Kidney tubule cell (primary cell): ENCODE data around the gene IFI35.
"Not testable (repeated sequence)": the region's sequence is repeated elsewhere in the genome, so short reads cannot be mapped to it uniquely, and the experiment has no call there.

Source experiments
- DNase-seq: peaks from one replicate; pipeline ENCODE4 v3.0.0-alpha.2; 2018; ENCODE audit warnings: low spot score

IFI35 gene

DNA sequence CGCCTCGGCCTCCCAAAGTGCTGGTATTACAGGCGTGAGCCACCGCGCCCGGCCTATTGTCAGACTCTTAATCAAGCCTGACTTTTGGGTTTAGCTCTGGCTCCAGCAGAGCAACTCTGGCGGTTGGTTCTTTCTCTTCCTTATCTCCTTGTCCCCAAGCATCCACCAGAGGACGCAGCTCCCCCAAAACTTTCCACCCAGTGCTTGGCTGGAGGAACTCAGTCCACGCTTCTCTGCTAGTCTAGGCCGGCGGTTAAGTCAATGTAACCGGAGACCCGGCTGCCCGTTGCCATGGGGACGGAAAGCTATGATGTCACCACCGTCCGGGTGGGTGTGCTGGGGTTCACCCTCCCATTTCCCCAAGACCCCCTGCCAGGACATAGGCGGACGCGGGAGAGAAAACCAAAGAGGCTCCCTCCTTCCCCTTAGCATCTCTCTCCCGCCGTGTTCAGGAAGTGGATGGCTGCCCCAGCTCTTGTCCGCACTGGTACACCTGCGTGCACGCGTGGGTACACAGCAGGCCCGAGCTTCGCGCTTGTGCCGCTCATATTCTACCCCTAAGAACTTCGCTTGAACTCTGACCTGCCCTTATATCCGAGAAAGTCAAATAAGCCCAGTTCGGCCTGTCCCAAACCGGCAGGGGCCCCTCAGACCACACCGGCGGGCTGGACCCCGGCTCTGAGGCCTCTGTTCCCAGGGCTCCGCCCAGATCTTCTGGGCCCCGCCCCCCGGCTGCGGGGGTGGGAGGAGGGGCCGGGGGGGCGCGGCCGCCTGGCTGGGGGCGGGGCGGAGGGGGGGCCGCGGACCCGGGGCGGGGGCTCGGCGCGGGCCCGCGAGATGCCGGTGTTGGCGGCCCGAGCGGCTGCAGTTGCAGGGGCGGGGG is 18.1 kb downstream of the IFI35 start, which contains the start of gene RND2:
Gene RND2 (plus strand): TSS at position 825 of the 883 bp plus-strand sequence. CDS start 117 bp downstream, outside the sequence.
- peak; percentile 93 for DNase-seq

DNA sequence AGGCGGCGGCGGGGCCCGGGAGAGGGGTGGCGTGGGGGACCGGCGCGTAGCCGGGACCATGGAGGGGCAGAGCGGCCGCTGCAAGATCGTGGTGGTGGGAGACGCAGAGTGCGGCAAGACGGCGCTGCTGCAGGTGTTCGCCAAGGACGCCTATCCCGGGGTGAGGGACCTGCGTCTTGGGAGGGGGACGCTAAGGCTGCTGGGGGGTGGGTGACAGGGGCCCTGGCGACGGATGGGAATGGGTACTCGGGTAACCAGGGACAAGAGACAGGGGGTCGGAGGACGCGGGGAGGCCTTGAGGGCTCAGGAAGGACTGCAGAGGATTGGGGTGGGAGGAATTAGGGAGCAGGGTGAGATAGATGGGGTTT is 18.7 kb downstream of the IFI35 start:
- DNase-seq = no peak

DNA sequence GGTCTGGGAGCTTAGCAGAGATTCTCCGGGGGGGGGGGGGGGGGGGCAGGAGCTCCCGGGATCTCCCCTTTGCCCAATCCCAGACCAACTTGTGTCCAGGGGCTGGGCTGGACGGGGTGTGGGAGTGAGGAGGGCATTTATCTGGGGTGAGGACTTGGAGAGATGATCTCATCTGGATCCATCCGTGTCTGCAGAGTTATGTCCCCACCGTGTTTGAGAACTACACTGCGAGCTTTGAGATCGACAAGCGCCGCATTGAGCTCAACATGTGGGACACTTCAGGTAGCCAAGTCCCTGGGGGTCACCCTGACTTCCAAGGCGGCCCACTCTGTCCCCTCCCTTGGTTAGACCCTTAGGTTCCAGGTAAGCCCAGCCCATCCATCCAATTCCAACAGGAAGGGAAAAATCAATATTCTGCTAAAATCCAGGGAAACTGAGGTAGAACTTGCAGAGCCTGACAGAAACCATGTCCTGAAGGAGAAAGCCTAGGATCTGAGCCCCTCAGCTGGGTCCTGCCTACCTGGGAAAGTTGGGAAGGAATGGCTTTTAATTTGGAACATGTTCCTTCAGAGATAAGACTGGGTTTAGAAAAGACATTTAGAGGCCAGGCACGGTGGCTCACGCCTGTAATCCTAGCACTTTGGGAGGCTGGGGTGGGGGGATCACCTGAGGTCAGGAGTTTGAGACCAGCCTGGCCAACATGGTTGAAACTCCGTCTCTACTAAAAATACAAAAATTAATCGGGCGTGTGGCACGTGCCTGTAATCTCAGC is 19.4 kb downstream of the IFI35 start:
- no peak for DNase-seq

DNA sequence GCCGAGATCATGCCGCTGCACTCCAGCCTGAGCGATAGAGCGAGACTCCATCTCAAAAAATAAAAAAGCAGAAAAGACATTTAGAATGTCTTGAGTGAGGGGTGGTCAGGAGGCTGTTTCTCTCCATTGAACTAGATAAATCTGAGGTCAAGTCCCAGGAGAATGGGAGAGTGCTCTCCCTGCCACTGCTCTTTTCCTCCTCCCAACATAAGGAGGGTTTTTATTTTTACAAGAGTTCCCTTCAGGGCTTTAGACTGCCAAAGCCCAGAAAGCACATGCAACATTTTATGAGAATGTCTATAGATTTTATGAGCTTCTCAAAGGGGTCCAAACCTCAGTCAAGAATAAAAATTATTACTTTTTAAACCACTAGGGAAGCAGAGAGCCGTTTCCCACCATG is 20.0 kb downstream of the IFI35 start:
- DNase-seq = no peak

DNA sequence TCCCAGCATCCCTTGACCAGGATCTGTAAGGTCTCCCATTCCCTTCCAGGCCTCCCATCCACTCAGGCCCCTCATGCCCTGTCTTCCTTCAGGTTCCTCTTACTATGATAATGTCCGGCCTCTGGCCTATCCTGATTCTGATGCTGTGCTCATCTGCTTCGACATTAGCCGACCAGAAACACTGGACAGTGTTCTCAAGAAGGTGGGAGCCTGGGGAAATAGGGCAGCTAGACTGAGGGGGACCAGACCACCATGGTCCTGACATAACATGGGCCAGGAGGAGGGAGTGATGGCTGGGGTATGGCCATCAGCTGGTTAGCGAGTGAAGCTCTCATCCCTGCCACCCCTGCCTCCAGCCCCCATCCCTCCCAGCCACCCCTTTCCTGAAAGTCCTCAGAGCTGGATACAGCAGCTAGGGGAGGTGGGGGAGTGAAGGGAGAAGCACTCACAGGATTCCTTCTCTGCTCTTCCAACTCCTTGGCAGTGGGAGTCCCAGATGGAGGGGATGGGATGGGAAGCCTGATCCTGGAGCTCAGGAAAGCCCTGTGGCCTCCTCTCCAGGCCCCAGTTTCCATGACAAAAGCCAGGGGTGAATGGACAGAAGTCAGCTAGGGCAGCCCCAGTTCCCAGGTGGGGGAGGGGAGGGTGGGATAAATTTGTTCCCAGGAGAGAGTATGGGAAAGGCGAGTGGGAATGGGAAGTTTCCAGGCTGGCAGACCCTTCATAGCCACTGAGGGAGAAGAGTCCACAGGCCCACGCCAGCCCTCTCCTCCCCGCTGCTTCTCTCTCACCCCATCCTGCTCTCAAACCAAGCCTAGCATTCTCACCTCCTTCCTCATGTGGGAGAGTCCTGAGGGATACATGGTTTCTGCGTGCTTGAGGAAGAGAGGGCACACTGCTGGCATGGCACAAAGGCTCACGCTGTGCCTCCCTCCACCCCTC is 20.8 kb downstream of the IFI35 start:
- no peak for DNase-seq

DNA sequence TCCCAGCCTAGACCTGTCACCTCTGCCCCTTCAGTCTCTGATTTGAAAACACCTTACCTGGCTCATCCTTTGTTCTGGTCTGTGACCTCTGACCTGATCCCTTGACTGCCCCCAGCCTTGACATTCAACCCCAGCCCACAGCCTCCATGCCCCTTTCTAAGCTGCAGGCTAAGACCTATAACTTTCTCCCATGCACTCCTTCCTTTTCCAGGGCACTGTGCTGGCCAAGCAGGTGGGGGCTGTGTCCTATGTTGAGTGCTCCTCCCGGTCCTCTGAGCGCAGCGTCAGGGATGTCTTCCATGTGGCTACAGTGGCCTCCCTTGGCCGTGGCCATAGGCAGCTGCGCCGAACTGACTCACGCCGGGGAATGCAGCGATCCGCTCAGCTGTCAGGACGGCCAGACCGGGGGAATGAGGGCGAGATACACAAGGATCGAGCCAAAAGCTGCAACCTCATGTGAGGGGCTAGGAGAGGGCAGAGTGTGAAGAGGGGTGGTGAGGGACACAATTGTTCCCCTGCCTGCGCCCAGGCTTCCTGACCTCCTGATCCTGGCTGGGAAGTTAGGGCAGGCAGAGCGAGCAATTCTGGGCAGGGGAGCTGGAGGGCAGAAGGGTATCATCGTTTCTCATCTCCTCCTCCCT is 21.8 kb downstream of the IFI35 start:
- no peak for DNase-seq

DNA sequence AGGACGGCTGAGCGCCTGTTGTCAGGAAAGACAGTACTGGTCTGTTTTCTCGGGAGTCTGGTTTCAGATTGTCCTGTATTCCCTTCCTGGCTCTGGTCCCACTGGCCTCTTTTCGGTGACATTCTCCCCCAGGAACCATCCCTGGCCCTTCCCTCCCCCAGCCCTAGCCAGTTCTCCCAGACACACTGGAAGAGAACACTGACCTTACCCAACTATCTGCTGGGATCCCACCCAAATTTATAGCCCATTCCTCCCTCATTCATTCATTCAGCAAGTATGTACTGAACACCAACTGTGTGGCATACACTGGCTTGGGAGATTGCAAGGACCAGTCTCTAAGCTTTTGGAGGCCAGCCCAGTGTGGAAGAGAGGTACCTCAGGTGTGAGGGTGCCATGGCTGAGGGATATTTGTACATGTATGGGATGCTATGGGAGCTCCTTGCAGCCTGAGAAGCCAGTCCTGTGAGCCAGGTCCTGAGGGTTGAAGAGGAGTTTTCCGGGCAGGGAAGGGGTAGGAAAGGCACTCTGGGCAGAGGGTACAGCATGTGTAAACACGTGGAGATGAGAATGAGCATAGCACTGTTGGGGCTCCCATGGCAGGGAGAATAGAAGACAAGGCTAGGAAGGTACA is 23.7 kb downstream of the IFI35 start:
- no peak for DNase-seq

DNA sequence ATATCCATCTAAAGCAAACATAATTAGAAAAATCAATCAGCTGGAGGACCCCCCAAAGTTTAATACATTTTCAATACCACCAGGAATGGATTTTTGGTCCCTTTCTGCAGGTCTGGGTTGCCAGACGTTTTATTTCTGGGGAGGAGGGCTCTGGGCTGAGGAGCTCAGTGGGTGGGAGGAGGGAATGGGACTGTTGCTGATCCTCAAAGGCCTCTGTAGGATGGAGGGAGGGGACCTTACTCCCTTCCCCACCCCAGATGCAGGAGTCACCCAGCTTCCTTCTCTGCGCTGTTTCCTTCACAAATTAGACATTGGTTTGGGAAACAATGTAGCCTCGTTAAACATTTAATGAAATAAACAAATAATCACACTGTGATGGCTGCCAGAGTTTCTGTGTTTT is 25.1 kb downstream of the IFI35 start:
- no peak for DNase-seq

DNA sequence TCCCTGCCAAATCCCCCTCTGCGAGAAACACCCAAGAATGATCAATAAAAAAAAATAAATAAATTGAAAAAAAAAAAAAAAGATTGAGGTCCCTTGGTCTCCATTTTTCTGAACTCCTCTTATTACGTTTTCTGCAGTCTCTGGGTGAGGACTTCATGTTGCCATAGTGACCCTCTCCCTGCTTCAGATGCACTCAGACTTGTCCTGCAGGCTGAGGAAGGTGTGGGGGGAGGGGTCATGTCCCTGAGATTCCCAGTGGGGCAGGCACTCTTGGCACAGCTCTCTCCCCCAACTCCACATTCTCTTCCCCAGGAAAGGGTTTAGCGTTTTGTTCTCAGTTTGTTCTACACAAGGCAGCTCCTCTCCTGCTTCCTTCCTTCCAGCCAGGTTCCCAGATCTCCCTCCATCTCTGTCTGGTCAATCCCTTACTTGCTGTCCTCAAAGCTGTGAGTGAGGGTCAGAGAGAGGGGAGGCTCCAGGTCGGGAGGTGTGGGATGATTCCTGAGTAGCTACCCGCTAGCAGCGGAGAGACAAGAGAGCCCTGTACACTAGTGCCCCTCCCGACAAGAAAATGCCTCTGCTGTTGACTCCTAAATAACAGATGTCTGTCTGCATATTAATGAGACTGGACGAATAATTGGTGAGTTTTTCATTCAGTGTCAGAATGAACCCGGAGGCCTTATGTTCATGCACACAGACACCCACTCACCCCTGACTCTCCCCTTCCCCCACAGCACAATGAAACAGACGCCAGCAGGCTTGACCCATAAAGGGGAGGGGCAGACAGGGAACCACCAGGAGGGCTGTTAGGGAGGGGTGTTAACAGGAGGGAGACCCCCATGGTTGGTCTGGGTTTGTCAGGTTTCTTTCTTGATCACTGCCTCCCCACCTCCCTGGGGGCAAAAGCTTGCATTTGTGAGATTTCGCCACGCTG is 27.6 kb downstream of the IFI35 start:
- no peak for DNase-seq

DNA sequence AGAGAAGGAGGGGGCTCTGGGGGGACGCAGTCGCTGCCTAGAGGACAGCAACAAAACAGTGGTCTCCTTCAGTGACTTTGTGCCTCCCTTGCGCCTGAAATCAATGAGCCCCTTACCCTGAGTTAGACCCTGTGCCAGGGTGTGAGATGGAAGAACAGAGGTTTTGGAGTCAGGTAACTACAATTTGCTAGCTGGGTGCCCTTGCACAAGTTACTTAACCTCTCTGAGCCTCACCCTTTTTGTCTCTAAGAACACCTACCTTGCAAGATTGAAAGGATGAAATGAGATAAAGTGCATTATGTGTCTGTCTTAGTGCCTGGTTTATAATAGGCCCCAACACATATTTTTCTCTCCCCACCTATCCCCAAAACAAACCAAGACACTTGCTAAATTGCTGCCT is 28.3 kb downstream of the IFI35 start:
- no peak for DNase-seq

DNA sequence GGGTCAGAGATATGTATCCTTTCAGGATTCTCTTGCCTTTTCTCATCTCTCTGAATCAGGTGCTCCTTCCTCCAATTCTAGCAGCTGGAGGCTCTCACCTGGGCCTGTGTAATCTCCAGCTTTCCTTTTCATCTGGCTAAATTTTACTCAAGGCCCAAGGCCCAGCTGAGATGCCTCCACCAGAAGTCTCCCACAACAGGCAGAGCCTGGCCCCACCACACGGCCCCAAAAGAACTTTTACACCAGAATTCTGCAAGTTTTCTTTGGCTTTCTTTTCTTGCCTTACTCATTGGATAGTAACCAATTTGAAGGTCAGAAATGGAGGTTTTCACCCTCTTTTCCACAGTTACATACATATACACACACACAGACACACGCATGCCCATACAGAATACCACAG is 33.1 kb downstream of the IFI35 start:
- no peak for DNase-seq

DNA sequence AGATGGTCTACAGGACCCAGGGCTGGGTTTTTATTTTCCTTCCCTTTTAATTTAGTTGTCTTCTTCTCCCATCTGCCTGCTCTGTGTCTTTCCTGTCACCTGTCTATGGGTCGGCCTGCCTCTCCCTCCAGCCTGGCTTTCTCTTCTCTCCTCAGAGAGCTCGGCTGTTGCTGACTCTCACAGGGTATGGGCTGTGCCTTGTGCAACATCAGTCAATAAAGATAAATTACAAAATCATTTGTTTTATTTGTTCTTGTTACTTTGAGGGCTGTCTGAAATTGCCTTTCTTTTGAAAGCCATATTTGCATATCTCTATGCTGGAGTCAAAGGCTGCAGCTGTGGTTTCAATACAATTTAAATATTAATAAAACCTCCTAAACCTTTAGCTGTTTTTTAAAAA is 34.1 kb downstream of the IFI35 start:
- no peak for DNase-seq

DNA sequence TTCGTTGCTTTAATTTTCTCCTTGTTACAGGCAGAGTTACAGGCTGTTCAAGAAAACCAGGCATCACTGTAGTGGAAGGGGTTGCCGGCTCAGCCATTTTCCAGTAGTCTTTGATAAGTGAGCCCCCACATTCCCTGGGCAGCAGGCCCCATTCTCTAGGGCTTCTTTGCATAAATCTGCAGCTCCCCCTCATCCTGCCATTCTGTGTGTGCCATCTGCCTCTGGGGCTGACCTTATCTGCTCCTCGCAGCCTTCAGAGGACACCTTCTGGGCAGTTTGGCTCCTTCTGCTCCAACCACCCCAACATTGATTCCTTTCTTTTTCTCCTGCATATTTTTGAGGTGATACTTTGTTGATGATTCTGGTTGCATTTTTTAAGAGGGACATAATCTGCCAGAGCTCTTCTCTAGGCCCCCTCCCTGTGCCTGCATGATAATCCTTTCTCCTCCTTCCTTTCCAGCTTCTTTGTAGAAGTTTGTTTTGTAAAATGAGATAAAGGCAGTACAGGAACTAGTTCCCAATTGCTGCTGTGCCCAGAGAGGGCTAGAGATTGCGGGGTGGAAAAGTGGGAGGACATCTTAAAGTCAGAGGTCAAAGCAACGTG is 35.5 kb downstream of the IFI35 start:
- DNase-seq = no peak

DNA sequence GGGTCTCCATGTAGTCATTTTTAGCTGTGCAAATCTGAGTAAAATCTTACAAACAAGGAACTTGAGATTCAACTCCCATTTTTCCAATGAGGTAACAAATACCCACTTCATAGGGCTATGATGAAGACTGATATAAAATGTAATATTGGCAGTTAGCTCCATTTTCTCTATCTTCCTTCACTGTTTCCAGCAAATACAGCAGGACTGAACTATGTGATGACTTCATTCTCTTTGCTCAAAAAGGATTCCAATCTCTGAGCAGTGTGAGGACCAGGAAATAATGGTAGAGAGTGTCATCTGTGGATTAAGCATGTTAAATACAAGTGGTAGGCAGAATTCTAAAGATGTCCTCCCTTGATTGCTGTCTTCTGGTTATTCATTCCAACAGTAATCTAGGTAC is 36.7 kb downstream of the IFI35 start:
- peak; percentile 13 for DNase-seq

DNA sequence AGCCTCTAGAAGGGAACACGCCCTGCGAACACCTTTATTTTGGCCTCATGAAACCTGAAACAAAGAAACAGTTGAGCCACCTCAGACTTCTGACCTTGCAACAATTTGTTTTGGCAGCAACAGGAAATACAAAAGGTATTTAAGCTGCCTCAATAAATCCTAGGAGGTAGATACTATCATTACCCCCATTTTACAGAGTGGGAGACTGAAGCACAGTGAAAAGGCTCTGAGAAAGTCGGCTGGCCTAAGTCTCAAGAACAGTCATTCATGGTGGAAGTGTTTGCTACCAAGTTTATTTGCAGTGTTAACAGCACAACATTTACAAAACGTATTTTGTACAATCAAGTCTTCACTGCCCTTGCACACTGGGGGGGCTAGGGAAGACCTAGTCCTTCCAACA is 37.4 kb downstream of the IFI35 start:
- DNase-seq = no peak

DNA sequence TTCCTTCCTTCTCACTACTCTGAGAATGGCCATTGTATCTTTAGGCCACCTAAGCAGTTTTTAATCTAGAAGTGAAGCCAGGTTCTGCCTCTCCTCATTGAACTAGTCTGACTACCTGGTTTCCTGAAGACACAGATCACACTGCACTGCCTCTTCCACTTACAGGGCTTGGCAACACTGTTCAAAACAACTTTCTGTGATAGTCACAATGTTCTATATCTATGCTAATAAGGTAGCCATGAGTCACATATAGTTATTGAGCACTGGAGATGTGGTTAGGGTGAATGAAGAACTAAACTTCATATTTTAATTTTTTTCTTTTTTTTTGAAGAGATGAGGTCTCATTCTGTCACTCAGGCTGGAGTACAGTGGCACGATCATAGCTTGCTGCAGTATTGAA is 45.4 kb downstream of the IFI35 start:
- DNase-seq = no peak

DNA sequence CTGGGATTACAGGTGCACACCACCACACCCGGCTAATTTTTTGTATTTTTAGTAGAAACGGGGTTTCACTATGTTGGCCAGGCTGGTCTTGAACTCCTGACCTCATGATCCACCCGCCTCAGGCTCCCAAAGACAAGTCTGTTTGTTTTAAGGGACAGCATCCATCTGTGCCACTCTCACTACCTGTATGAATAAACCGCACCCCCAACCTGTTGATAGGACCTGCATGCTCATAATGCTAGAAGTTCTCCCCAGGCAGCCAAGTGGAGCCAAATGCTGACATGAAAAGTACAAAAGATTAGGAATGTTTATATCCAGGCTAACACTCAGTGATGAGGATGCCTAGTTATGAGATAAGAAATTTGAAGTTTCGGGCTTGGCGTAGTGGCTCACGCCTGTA is 46.4 kb downstream of the IFI35 start:
- not testable (repeated sequence) for DNase-seq

DNA sequence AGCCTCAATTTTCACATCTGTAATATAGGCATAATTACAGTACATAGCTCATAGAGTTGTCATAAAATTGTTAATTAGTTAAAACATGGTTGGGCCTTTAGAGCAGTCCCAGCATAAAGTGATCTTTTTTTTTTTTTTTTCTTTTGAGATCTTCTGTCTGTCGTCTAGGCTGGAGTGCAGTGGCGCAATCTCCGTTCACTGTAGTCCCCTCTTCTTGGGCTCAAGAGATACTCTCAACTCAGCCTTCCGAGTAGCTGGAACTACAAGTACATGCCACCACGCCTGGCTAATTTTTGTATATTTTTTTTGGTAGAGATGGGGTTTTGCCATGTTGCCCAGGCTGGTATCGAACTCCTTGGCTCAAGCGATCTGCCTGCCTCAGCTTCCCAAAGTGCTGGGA is 49.5 kb downstream of the IFI35 start:
- DNase-seq = no peak

DNA sequence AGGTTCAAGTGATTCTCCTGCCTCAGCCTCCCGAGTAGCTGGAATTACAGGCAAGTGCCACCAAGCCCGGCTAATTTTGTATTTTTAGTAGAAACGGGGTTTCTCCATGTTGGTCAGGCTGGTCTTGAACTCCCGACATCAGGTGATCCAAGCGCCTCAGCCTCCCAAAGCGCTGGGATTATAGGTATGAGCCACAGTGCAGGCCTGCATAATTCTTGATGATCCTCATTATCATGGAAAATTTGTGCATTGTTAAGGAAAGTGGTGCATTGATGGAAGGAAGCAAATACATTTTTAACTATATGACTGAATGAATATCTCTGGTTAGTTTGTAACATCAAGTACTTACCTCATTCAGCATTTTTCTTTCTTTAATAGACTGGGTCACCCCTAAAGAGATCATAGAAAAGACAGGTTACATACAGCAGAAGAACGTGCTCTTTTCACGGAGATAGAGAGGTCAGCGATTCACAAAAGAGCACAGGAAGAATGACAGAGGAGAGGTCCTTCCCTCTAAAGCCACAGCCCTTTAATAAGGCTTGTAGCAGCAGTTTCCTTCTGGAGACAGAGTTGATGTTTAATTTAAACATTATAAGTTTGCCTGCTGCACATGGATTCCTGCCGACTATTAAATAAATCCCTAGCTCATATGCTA is 56.5 kb downstream of the IFI35 start:
- no peak for DNase-seq
